ENCODE measurements around the gene S100Z.
"Not testable (repeated sequence)": the region's sequence is repeated elsewhere in the genome, so short reads cannot be mapped to it uniquely, and the experiment has no call there.

S100Z gene

DNA sequence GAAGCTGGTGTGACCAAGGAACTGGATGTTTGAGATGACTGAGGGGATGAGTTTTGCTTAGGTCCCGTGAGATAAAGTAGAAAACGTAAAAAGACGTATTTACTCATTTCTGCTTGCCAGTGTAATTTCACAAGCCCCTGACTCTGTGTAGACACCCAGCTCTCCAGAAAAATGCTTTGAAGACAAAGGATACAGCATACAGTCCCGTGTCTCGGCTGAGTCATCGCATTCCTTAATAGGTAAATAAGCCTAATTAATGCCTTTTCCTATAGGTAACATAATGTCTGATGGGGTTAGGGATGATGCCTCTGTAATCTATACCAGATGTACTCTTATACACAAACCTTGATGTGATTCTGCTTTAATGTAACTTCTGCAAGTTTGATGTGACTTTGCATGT lies 20.2 kb downstream of the S100Z start:
- TF ChIP-seq, protein P1, sequence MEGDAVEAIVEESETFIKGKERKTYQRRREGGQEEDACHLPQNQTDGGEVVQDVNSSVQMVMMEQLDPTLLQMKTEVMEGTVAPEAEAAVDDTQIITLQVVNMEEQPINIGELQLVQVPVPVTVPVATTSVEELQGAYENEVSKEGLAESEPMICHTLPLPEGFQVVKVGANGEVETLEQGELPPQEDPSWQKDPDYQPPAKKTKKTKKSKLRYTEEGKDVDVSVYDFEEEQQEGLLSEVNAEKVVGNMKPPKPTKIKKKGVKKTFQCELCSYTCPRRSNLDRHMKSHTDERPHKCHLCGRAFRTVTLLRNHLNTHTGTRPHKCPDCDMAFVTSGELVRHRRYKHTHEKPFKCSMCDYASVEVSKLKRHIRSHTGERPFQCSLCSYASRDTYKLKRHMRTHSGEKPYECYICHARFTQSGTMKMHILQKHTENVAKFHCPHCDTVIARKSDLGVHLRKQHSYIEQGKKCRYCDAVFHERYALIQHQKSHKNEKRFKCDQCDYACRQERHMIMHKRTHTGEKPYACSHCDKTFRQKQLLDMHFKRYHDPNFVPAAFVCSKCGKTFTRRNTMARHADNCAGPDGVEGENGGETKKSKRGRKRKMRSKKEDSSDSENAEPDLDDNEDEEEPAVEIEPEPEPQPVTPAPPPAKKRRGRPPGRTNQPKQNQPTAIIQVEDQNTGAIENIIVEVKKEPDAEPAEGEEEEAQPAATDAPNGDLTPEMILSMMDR (conservative IDR thresholded peaks at IDR 0.05; ENCODE audit: control insufficient read depth, insufficient read depth, low read depth, low read length) = no peak
- H3K4me3 ChIP-seq (ENCODE audit: control insufficient read depth, low read depth, low read length) = no peak overlapping the region
- no peak for DNase-seq (ENCODE audit: low read depth)

GRCh38 chr5:76874088-76874581 lies 24.3 kb downstream of the S100Z start:
- DNase-seq (ENCODE audit: low read depth) = no peak
- H3K4me3 ChIP-seq (ENCODE audit: control insufficient read depth, low read depth, low read length) = no peak overlapping the region
- TF ChIP-seq, protein P1 (conservative IDR thresholded peaks at IDR 0.05; ENCODE audit: control insufficient read depth, insufficient read depth, low read depth, low read length) = no peak

DNA sequence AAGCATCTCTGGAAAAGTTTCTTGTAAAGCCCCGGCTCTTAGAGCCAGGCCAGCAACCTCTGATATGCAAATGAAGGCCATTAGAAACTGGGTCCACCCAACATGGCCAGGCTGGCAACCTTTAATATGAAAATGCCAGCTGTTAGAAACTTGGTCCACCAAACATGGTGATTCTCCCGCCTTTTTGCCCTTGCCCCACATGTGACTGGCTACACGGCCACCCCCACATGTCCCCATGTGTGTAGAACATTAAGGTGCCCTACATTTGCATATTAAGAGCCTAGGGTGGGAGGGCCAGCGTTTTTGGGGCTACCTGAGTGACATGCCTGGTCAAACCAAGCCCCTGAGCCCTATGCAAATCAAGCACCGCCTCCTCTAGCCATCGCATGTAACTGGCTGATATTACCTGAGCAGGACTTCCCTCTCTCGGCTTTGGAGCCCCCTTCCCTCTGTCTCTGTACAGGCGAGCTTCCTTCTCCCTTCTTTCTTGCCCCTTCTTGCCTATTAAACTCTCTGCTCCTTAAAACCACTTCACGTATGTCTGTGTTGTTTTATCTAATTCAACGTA lies 39.0 kb downstream of the S100Z start:
- TF ChIP-seq, protein P1 (conservative IDR thresholded peaks at IDR 0.05; ENCODE audit: control insufficient read depth, insufficient read depth, low read depth, low read length) = no peak
- no peak for DNase-seq (ENCODE audit: low read depth)
- no peak overlapping the region for H3K4me3 ChIP-seq (ENCODE audit: control insufficient read depth, low read depth, low read length)

DNA sequence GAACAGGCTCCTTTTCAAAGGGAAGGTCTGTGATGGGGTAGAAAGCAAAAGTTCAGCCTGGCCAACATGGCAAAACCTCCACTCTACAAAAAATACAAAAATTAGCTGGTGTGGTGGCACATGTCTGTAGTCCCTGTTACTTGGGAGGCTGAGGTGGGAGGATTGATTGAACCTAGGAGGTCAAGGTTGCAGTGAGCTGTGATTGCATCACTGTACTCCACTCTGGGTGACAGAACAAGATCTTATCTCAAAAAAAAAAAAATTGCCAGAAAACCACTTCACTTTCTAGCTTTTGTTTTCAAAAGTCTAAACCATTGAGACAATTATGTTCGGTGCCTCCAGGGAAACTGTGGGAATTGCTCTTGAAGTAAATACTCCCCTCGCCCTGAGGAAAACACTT lies 43.5 kb downstream of the S100Z start:
- H3K4me3 ChIP-seq (ENCODE audit: control insufficient read depth, low read depth, low read length) = no peak overlapping the region
- DNase-seq (ENCODE audit: low read depth) = no peak
- TF ChIP-seq, protein P1 (conservative IDR thresholded peaks at IDR 0.05; ENCODE audit: control insufficient read depth, insufficient read depth, low read depth, low read length) = no peak

DNA sequence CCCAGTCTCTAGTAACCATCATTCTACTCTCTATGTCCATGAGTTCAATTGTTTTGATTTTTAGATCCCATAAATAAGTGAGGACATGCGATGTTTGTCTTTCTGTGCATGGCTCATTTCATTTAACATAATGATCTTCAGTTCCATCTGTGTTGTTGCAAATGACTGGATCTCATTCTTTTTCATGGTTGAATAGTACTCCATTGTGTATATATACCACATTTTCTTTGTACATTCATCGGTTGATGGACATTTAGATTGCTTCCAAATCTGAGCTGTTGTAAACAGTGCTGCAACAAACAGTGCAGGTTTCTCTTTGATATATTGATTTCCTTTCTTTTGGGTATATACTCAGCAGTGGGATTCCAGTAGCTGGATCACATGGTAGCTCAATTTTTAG lies 46.4 kb downstream of the S100Z start:
- DNase-seq (ENCODE audit: low read depth) = no peak
- H3K4me3 ChIP-seq (ENCODE audit: control insufficient read depth, low read depth, low read length) = no peak overlapping the region
- TF ChIP-seq, protein P1 (conservative IDR thresholded peaks at IDR 0.05; ENCODE audit: control insufficient read depth, insufficient read depth, low read depth, low read length) = no peak

DNA sequence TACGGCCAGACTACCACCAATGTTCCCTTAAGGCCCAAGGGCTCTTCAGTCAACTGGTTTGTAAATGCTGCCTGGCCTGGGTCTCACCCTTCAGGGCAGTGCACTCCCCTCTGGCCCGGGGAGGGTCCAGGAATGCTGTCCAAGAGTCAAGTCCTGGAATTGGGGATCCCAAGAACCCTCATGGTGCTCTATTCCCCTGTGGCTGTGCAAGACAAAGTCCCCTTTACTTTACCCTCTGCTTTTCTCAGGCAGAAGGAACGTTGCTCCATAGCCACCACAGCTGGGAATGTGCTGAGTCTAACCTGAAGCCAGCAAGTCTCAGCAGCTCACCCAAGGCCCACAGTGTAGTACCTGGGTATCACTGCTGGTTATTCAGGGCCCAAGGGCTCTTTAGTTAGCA lies 51.7 kb downstream of the S100Z start:
- TF ChIP-seq, protein P1 (conservative IDR thresholded peaks at IDR 0.05; ENCODE audit: control insufficient read depth, insufficient read depth, low read depth, low read length) = no peak
- no peak for DNase-seq (ENCODE audit: low read depth)
- no peak overlapping the region for H3K4me3 ChIP-seq (ENCODE audit: control insufficient read depth, low read depth, low read length)

DNA sequence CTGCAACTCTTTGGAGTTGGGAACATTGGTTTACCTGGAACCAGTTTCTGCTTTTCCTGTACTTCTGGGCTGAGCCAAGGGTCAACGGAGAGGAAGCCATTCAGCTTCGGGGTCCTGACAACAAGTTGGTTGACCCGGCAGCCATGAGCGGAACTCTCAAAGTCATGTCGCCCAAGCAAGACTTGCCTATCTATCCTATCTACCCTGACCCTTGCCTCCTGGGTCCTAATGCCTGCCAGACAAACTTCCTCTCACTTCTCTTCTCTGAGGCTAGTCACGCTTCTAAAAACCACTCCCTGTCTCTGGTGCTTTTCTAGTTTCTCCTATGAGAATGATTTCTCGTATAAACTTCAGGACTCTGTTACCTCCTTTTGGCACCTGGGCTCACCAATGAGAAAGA lies 58.4 kb downstream of the S100Z start:
- no peak for DNase-seq (ENCODE audit: low read depth)
- TF ChIP-seq, protein P1 (conservative IDR thresholded peaks at IDR 0.05; ENCODE audit: control insufficient read depth, insufficient read depth, low read depth, low read length) = no peak
- no peak overlapping the region for H3K4me3 ChIP-seq (ENCODE audit: control insufficient read depth, low read depth, low read length)

- H3K4me3 ChIP-seq (ENCODE audit: control insufficient read depth, low read depth, low read length); DNase-seq (ENCODE audit: low read depth): not testable (repeated sequence)
Observed at GRCh38 chr5:76910344-76910933, 60.6 kb downstream of the S100Z start.

- not testable (repeated sequence) for H3K4me3 ChIP-seq (ENCODE audit: control insufficient read depth, low read depth, low read length); DNase-seq (ENCODE audit: low read depth)
Observed at GRCh38 chr5:76914671-76915070, 64.9 kb downstream of the S100Z start.
